ENCODE results near the gene RSRC2.

DNA sequence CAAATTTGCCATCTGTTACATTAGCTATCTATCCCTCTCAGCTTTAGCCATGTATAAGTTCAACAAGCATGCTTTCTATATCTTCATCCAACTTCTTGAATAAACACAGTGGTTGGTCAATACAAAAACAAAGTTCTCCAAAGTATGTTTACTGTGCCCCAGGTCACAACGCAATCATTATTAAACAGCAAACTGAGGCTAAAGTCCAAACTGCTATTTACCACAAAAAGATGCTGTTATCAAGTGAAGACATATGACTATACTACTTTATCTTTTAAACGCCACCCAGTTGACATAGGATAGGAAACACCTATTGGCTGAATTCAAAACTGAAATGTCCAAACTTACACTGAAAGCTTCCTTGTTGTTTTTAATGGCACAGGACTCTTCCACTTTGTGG is 37.7 kb downstream of the RSRC2 start:
- TF ChIP-seq POLR2A (IDR thresholded peaks at IDR 0.05; ENCODE audit: extremely low read depth, insufficient read length) = no peak
- TF ChIP-seq, protein P1, sequence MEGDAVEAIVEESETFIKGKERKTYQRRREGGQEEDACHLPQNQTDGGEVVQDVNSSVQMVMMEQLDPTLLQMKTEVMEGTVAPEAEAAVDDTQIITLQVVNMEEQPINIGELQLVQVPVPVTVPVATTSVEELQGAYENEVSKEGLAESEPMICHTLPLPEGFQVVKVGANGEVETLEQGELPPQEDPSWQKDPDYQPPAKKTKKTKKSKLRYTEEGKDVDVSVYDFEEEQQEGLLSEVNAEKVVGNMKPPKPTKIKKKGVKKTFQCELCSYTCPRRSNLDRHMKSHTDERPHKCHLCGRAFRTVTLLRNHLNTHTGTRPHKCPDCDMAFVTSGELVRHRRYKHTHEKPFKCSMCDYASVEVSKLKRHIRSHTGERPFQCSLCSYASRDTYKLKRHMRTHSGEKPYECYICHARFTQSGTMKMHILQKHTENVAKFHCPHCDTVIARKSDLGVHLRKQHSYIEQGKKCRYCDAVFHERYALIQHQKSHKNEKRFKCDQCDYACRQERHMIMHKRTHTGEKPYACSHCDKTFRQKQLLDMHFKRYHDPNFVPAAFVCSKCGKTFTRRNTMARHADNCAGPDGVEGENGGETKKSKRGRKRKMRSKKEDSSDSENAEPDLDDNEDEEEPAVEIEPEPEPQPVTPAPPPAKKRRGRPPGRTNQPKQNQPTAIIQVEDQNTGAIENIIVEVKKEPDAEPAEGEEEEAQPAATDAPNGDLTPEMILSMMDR (IDR thresholded peaks at IDR 0.05; ENCODE audit: low read depth, low read length) = no peak
- TF ChIP-seq MYC (IDR thresholded peaks at IDR 0.05; ENCODE audit: low read depth, low read length) = no peak
